Activated CD4-positive, alpha-beta T cell treated with anti-CD3 and anti-CD28 coated beads for 4 hours (primary cell): ENCODE results near the gene RGS13.
"Not testable (repeated sequence)": the region's sequence is repeated elsewhere in the genome, so short reads cannot be mapped to it uniquely, and the experiment has no call there.

Experiments used
- DNase-seq, 2 donors: peaks; one replicate each; pipeline ENCODE4 v3.0.0-alpha.2; 2020

Gene RGS13

DNA sequence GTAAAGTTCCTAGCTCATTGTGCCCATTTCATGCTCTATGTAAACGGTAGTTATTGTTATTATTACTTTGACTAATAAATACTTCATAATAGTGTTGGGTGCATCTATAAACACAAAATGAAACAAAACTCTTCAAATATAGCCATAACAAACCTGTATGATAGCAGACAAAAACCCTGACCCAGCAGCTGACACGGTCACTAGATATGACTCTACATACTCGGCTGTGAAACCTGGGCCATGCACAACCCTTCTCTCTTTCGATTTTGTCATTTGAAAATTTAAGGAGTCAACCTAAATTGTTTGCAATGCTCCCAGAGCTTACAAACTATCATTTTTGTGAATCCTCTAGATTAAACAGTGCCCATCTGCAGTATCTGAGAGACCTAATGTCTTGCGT lies 8.0 kb upstream of the RGS13 start:
- no peak for DNase-seq

DNA sequence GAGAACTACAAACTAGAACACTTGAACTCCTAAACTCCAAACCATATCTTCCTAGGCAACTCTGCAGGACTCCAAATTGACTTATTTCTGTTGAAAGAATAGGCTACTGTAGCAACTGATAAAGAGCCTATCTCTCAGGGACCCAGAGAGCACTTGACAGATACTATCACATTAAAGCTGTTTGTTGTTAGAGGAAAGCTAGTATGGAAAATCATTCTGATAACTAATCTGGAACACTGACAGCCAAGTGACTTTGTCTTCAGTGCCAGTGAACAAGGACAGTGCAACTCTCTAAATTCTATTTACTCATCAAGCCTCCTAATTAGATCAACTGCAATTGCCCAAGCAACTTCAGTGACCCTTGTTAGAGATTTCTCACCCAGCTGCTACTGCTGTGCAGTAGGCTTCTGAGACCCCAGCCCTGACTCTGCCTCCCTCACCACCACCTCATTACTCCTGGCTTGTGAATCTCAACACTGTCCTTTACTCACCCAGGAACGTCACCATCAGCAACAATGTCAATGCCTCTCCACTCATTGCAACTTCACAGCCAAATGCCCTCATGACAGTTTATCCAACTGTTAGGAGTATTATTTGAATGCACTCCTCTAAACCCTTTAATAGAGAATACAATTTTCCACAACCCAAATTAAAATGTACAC lies 7.4 kb upstream of the RGS13 start:
- DNase-seq = no peak

DNA sequence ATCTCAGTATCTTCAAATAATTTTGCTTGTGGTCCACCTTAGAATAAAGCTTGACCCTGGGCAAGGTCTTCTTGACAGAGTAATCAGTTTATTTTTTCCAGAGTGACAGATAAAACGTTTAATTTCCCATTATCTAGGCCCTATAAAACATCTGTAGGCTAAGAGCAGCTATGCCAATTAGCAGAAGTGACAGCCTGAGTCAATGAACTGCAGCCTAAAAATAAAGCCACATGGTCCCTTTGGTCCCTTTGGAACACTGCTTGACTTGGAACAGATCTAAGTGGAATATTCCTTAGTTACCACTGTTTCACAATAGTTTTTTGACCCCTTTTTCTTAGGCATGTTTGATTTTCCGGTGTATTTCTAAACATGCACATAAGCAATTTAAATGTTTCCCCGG lies 6.3 kb upstream of the RGS13 start:
- no peak for DNase-seq

DNA sequence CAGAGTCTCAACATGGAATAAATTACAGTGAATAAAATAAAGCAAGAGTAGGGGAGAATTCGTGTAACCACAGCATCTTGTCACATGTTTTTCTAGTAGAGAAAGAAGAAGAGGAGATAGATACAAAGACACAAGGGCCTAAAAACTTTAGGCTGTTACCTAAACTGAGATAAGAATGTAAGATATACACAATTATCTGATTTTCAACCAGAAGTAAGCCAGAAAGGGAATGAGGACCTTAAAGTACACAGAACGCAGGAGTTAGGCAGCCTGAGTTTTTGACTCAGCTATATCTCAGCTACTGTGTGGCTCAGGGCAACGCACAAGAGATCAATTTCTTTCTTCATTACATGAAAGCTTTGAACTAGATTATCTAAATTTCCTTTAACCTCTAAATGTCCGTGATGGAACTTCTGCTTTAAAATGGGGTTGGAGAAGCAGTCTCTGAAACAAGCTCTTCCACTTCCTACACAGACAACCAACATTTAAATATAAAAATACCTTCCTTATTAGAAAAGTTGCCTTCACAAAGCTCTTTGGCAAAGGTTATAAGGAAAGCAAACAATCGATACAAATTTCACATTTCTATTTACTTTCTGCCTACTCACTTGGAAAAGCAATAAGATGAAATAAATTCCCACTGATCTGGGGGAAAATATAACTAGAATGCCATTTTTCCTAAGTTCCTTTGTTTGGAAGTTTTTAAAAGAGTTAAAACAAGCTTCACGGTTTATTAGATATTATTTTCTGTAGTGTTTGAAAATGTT lies 5.2 kb upstream of the RGS13 start:
- DNase-seq = no peak

DNA sequence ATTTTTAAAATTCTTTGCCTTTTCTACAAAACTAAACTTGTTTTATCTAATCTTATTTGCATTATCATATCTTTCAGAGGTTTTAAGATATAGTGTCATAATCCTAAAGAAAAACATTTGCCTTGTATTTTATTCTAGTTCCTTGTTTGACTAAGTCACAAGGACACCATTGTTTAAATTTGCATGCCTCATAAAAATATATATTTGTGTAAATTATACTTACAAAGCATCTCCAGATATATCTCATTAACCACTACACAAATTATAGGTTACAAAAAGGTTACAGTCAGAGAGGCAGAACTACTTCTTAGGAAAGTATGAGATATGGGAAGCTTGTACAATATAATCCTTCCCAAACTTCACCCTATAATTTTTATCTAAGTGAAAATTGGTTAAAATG lies 4.2 kb upstream of the RGS13 start:
- DNase-seq = no peak

DNA sequence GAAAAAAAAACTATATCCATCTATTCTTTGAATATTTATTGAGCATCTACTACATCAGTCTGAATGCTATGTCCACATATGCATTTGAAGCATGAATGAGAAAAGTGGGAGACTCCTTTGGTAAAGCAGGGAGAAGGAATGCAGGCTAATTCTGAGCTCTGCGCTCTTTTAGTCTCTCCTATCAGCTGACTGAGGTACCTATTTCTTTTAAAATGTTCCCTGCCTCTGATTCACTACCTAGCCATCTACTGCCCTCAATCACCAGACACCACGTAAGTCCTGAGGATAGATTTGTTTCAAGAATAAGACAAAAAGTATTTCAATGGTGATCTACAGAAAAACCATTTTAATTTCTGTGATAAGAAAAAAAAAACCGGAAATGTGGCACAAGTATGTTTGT lies 3.8 kb upstream of the RGS13 start:
- no peak for DNase-seq

DNA sequence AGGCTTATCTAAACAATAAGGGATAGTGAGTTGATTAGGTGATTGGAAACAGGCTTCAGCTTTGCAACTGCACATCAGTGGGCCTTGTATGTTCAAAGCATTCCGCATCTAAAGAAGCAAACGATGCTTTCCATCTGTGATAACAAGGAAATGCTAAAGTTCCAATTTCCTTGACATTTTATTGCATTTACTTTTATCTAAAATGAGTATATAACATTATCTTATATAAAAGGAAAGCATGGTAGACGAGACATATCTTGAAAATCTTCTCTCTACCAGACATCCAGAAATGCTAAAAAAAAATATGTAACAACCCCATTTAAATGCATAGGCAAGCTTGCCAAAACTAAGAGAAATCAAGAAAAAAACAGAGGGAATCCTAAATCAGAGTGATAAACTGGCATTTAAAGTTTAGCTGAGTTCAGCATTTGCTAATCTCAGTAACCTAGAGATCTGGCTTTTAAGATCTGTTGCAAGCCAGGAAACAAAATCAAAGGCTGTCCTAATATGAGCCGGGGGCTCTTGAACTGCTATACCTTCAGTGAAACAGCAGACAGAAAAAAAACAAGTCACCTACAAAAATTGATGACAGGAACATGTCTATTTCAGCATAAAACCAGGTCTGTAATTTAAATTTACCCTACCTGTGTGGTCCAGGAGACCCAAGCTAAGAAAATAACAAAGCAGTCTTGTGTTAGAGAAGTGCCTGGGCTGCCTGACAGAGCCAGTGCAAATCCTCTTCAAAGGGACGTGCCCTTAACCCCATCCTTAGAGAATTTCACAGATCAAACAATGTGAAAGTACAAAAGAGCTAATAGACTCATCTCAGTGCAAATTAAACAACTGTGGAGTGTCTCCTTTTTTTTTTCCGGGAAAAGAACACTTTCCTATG lies 3.1 kb upstream of the RGS13 start:
- DNase-seq = no peak

DNA sequence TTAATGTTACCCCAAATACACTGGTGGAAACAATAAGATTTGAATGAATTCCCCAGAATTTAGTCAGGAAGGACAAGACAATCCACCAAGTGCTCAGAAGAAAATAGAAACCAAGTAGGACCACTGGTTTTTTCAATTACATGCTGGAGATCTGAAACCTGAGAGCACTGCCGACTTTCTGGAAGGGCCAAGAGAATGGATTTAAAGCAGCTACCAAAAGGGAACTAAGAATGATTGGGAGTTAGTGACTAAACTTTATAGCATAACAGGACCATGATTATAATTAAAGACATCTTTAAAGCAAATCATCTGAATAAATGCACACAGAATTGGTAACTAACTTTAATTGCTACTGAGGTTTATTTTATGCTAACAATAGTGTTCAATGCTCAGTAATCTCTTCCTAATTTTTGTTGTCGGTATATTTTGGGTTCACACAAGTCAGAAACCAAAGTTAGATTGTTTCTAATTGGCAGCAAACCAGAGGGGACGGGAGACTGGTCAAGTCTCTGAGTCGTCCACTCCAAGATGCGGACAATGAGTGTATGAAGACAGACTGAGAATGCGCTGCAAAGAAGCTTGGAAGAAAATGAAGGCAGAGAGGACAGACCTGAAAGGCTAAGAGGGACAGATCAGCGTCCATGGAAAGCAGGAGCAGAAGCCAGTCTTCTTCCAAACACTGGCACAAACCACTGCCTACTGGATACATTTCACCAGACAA lies 2.3 kb upstream of the RGS13 start:
- no peak for DNase-seq

DNA sequence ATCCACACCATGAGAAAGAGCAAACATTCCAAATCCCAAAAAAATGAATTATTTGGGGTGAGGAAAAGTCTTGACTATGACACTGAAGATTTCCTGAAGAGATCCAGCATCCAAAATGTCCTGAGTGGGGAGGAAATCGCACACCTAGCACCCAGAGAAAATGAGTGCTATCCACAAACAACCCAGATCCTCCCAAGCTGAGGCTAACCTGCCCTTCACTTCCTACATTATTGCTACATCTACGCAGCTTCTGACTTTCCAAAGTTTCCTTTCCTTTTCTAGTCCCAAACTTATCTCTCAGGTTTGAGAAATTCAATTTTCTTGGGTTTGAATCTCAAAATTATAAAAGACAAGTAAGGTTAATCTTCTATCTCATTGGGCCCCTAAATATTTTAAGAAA lies 906 bp upstream of the RGS13 start:
- DNase-seq = no peak

DNA sequence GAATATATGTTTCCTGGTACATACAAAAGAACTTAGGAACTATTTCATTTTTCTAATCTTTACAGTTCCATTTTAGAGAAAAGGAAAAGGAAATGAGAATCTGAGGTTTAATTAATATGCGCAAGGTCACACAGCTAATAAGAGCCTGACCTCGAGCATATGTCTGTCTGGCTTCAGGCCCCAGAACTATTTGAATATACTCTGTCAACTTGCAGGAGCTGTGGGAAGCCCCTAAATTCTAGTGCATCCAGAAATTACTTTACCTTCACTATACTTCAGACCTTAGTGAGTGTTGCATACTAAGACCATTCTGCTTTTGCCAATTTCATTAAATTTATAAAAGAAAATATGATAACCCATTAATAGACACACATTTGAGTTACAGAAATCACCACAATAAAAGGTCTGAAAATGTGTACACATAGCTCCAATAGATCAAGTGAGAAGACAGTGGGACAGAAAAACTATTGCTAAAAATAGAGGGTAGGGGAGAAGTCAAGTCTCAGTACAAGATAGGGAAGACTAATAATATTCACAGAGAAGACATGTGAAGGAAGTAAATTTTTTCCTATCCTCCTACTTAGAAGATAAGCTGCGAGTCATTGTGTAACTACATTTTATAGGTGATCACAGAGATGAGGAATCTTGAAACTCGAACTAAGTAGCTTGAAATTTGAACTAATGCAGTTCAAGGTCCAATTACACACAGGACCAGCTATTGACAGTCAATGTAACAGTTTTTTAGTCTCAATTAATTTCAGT lies 3.8 kb downstream of the RGS13 start:
- DNase-seq = no peak

DNA sequence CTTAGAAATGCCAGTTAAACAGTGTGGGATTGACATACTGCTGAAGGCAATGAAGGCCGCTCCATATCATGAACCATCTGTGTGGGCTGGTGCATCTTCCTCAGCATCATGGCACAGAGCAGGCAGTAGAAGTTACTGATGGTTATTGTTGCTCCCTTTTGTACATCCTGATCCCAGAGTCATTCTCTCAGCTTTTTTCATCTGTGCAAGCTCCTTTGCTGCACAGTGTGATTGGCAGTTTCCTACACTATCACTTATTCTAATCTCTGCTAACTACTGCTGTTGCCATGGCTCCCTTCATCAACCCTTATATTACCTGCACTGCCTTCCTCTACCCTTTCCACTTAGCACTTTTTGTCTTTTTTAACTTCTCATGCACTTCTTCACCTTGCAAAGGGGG lies 16.2 kb downstream of the RGS13 start:
- DNase-seq = no peak

DNA sequence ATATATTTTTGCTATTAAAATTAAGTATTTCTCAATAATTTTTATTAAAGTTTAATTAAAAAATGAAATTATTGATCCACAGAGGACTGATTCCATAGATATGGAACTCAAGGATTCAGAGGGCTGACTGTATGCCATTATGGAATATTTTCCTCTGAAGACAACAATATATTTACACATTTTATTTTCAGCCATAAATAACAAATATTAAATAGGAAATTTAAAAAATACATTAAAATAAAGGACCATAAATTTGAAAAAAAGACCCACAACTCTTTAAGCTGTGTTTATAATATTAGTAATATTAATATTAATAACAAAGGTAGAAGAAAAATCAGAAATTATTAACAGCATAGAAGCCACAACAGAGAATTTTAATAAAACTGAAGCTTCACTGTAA lies 18.2 kb downstream of the RGS13 start:
- DNase-seq = no peak

DNA sequence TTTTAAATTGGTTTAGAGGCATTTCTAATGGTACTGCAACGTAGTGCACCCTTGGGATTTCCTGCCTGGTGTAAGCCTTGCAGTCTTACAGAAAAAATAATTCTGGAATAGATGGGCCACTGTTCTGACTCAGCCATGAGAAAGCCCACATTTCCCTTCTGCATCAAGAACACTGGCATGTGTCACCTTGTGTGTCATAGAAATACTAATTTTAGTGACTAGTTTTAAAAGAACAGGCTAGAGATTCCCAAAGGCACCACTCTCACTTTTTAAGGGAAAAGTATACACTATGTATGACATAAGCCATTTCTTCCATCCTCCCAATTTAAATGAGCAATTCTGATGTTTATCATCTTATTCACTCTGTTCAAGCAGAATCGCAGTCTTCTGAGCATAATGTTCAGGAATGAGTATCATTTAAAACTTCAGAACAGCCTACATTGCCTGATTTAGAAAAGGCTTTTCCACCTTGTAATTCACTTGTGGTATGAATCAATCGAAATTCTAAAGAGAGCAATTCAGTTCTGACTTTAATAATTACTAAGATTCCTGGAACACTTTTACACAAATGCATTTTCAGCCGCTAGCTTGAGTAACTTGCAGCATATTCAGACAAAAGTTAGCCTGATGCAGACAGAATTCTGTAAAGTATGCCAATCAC lies 18.8 kb downstream of the RGS13 start:
- no peak for DNase-seq

DNA sequence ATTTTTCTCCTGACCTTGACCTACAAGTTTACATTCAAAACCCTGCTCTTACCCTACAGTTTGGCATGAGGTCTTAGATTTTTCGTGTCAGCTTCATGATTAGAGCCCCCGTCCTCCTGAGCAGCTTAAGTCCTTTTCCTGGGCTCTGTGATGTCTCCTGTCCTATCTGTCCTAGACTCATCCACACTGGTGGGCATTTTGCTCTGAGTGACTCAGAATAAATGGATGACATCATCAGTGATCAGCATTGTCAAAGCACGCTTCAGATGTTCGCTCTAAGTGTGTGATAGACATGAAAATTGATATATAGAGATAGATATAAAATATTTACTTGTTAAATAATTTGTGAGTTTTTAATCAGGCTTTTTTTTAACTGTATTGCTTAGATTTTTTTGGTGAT lies 21.8 kb downstream of the RGS13 start:
- no peak for DNase-seq

DNA sequence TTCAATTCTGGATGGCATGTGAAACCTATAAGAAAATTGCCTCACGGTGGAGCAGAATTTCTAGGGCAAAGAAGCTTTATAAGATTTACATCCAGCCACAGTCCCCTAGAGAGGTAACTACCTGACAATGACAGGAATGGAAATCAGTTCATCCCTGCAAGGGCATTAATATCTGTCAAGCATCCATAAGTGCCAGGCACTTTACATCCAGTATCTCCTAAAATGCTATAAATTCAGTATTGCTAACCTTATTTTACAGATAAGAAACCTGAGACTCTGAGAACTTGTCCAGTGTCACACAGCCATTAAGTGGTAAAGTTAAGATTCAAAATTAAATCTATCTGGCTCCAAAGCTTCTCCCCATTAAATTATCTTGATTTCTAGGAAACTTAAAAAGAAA lies 22.3 kb downstream of the RGS13 start:
- DNase-seq = no peak

DNA sequence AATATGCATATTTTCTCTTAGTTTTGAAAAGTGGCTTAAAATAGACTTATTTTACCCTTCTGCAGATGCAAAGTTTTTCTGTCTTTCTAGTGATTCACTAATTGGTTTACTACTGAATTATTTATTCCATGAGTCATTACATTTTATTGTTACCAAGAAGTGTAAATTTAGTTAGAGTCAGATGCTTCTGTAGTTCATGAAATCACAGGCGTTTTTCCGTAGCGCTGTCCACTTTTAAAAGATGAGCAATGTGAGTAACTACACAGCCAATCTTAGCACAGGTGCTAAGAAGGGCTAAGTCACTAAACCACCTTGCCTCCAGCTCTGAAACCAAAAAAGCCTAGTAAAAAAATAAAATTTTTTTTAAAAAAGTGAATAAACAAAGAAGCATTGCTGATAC lies 24.7 kb downstream of the RGS13 start:
- DNase-seq = no peak

DNA sequence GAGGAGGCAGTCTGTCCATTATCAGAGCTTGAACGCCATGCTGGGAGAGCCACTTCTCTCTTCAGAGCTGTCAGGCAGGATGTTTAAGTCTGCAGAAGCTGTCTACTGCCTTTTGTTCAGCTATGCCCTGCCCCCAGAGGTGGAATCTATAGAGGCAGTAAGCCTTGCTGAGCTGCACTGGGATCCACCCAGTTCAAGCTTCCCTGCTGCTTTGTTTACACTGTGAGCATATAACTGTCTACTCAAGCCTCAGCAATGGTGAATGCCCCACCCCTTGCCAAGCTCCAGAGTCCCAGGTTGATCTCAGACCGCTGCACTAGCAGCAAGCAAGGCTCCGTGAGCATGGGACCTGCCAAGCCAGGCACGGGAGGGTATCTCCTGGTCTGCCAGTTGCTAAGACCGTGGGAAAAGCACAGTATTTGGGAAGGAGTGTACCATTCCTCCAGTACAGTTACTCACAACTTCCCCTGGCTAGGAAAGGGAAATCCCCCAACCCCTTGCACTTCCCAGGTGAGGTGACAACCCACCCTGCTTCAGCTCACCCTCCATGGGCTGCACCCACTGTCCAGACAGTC lies 32.5 kb downstream of the RGS13 start:
- DNase-seq = no peak

DNA sequence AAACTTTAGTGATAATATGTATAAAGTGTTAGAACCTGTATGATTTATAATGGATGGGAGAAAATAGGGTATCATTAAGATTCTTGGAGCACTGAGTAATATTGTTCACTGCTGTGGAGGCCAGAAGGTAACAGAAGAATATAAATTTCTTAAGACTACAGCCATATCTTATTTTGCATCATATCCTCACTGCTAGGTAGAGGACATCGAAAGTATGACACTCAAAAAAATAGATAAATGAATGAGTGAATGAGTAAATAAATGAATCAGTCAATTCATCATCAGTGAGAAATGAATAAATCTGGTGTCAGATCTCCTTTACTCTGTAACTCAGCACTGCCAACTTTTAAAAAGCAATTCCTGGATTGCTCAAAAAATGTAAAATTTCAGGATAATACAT lies 33.2 kb downstream of the RGS13 start:
- no peak for DNase-seq

DNA sequence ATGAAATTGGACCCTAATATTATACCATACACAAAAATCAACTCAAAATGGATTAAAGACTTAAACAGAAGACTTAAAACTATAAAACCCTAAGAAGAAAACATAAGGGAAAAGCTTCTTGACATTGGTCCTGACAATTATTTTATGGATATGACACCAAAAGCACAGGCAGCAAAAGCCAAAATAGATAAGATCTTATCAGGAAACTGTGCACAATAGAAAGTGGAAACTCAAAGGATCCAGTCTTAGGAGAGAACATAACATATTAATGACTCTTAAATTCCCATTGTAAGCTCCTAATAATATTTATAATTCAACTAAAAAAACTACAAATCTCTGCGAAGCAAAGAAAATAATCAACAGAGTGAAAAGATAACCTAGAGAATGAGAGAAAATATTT lies 39.8 kb downstream of the RGS13 start:
- no peak for DNase-seq

DNA sequence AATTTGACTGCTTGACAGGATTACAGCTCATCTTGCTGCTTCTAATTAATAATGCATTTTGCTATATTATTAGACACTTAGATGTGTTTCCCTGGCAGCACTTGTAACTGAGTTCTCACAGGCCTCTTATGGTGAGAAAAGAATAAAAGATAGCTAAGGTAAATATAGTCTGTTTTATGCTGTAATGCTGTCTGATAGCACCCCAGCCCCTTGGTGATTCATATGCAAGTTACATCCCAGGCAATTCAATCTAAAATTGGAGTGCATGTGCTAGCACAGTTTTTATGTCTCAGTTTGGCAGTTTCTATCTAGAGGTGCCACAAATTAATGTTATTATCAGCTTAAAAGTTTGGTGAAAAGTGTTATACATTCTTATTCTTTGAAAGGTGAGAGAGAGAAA lies 42.2 kb downstream of the RGS13 start:
- DNase-seq = no peak

DNA sequence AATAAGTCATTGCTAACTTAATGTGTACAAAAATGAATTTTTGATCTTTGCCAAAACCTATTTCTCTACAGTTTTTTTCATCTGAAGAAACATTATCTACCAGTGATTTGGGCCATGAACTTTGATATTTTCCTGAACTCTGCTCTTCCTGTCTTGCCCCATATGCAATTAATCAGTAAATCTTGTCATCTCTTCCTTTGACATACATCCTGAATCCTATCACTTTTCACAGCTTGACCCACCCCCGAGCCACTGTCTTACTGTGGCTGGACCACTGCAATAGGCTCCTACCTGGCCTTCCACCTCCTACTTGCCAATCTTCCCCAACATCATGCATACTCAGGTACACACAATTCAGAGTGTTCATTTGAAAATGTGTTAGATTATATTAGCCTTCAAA lies 46.4 kb downstream of the RGS13 start:
- DNase-seq = no peak

DNA sequence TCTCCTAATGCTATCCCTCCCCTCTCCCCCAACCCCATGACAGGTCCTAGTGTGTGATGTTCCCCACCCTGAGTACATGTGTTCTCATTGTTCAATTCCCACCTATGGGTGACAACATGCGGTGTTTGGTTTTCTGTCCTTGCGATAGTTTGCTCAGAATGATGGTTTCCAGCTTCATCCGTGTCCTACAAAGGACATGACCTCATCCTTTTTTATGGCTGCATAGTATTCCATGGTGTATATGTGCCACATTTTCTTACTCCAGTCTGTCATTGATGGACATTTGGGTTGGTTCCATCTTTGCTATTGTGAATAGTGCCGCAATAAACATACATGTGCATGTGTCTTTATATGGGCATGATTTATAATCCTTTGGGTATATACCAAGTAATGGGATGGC lies 47.1 kb downstream of the RGS13 start:
- DNase-seq = not testable (repeated sequence)
